Eye (tissue), 1 donor: ENCODE data around the gene CSPG5.

ENCODE experiments used
- DNase-seq: peaks from one replicate; pipeline ENCODE4 v3.0.0-alpha.2; 2015

The CSPG5 gene

DNA sequence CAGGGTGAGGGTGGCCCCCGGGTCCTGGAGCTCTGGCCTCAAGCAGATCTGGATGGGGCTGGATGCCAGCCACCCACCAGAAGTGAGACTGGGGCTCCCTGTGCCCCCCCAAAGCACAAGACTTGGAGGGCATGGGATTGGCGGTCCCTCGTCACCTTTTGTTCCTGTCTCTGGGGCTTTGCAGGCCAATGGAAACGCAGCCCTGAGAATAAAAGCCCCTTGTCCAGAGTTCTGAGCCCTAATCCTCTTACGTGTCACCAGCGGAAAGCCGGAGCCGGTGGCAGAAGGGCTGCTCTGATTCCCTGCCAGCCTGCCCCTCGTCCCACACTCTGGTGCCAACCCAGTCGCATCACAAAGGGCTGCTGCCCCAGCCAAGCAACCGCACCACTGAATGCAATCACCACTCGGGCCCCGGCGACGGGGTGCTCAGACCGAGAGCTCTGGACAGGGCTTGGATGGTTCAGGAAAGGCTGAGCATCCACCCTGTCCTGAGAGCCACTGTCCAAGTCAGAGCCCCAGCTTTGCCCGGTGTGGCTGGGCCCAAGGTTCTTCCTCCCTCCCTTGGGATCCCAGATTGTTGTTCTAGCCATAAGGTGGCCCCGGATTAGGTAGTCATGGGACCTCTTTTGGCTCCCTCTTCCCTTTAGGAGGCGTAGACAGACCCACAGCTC lies 42.3 kb downstream of the CSPG5 start:
- DNase-seq: peak; percentile 24

- no peak for DNase-seq
Observed at GRCh38 chr3:47533996-47534454, 44.6 kb downstream of the CSPG5 start.

GRCh38 chr3:47533481-47533880 lies 45.2 kb downstream of the CSPG5 start:
- DNase-seq: no peak

DNA sequence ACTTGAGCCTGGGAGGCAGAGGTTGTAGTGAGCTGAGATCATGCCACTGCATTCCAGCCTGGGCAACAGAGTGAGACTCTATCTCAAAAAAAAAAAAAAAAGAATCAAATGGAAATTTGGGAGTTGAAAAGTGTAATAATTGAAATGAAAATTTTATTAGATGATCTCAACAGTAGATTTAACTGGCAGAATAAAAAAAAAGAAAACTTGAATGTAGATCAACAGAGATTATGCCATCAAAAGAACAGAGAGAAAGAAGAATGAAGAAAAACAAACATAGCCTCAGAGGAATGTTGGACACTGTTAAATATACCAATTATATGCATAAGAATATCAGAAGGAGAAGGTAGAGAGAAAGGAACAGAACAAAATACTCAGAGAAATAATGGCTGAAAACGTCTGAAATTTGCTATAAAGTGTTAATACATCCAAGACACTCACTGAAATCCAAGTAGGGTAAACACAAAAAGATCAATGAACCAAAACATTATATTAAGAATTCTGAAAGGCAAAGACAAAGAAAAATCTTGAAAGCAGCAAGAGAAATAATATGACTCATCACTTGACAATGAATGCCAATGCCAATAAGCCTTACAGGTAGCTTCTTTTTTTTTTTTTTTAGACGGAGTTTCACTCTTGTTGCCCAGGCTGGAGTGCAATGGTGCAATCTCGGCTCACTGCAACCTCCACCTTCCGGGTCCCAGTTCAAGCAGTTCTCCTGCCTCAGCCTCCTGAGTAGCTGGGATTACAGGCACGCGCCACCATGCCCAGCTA lies 50.5 kb downstream of the CSPG5 start:
- no peak for DNase-seq

DNA sequence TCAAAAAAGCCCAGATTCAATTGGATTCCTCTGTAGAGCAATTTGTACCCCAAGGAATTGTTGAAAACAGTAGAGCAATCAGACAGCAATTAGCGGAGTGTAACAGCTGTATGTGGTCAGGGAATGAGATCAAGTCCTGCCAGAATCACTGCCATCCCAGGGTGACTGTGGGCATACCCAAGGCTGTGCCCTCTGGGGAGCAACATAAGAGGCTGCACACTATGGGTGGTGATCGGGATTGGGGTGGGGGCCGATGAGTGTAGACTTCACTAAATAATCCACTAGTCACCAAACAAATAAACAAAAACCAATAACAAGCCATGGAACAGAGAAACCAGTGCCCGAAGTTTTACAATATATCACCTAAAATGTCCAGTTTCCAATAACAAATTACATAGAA lies 53.0 kb downstream of the CSPG5 start:
- no peak for DNase-seq

DNA sequence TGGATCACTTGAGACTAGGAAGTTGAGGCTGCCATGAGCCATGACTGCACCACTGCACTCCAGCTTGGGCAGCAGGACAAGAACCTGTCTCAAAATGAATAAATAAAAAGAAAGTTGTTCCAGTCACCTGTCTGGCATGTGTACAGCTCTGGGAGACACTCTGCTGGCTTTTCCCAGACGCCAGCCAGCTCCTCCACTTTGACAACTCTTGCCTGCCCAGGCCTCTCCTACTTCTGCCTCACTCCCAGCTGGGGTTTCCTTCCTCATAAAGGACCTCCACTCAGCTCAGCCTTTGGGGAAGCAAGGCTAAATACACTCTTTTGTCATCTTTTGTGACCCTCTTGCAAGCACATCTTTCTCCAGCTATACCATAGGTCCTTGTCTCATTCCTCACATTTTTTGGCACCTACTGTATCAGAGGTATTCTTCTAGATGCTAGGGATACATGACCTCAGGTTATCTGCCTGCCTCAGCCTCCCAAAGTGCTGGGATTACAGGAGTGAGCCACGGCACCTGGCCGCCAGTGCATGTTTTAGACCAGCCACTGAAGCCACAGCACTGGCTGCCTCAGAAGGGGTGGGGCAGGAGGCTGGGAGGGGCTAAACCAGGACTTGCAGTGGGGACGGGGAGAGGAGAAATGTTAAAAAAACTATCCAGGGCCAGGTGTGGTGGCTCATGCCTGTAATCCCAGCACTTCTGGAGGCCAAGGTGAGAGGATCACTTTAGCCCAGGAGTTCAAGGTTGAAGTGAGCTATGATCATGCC lies 55.2 kb downstream of the CSPG5 start:
- no peak for DNase-seq

DNA sequence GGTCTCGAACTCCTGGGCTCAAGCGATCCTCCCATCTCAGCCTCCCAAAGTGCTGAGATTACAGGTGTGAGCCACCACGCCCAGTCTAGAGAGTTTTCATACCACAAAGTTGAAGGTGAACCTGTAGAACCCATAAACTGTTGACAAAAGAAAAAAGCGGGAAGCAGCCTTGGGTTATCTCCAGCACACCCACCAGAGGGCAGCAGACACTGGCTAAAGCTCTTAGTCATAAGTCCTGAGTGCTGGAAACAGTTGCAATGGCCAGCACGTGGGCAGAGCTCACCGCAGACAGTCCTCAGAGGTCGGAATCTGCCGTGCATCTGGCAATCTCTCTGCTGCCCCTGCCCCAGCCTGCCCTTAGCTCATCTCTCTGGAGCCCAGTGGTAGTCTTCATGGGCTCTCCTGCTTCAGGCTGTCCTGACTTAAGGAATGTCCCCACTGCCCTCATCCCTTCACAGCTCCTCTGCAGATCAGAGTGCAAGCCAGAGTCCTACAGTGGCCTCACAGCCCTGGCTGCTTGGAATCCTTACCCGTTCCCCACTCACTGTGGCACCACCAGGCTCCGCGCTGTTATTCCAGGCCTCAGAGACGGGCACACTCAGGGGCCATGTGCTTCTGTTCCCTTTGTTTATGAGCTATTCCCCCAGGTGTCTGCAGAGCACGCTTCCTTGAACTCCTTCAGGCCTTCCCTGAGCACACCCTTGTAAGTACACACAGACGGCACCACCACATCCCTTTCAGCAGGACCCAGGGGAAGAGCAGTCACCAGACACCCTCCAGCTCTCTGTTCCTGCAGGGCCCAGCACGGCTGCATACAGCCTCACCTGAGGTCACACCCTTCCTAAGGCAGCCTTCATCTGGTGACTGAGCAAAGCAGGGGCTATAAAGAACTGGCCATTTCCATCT lies 56.3 kb downstream of the CSPG5 start:
- peak; percentile 96 for DNase-seq

- no peak for DNase-seq
Observed at GRCh38 chr3:47520756-47521155, 57.9 kb downstream of the CSPG5 start.

- DNase-seq: no peak
Observed at GRCh38 chr3:47517937-47518336, 60.7 kb downstream of the CSPG5 start.

DNA sequence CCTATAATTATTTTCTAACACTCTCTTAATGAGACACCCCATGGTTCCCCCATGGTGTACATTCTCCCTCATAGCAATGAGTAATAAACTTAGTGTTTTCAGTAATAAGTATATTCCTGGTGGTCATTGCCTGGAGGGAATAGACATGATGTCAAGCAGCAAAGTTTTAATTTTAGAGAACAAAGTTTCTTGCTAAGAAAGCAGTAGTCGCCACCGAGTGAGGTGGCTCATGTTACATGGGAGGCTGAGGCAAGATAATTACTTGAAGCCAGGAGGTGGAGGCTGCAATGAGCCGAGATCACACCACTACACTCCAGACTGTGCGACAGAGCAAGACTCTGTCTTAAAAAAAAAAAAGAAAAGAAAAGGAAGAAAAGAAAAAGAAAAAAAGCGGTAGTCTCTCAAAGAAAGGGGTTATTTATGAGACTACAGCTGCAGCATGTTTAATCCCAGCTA lies 62.8 kb downstream of the CSPG5 start:
- DNase-seq: peak; percentile 6

DNA sequence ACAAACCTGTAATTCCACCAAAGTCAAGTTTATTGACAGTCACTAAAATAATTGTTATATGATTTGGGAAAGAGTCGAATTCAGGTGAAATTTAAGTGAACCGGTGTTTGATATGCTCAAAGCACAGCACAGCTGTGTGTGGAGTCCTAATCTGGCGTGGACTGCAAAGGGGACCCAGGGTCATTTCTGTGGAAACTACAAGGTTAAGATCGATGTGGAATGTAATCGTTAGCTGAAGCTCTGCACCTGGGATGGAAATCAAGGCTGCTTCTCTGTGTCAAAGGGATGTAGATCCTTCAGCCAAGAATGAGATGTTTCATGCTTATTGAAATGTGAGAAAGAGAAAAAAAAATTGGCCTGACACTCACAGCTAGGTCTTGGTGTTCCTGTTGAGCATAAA lies 63.6 kb downstream of the CSPG5 start:
- DNase-seq: no peak

DNA sequence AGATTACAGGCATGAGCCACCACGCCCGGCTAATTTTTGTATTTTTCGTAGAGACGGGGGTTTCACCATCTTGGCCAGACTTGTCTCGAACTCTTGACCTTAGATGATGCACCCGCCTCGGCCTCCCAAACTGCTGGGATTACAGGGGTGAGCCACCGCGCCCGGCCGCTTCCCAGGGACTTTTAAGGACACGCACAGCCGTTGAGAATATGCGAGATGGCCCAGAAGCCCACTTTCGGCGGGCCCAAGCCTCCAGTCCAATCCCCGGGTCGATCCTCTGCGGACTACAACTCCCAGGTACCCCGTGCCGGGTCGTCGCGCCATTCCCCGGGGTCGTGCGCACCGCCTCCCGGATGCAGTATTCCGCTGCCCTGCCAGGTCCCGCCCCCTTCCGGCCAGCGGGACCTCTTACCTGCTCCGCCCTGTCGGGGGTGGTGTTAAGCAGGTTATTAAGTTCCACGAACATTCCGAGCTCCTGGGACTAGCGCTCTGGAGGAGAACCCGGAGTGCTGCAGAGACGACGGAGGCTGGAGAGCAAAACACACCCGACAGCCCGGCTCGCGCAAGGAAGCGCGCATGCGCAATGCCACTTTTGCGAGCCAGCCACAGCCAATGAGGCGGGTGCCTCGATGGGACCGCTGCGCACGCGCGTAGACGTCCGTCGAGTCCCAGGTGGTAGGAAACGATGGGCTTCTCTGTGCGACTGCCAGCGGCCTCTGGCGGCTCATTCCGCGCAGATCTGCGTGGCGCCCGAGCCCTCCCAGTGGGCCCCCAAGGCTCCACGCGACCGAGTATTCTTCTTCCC lies 65.3 kb downstream of the CSPG5 start, which contains the start of gene ELP6:
TSS of gene ELP6 (minus strand) at position 588 of the 805 bp plus-strand sequence. CDS start at position 466, 122 bp downstream.
- DNase-seq: peak; percentile 99

DNA sequence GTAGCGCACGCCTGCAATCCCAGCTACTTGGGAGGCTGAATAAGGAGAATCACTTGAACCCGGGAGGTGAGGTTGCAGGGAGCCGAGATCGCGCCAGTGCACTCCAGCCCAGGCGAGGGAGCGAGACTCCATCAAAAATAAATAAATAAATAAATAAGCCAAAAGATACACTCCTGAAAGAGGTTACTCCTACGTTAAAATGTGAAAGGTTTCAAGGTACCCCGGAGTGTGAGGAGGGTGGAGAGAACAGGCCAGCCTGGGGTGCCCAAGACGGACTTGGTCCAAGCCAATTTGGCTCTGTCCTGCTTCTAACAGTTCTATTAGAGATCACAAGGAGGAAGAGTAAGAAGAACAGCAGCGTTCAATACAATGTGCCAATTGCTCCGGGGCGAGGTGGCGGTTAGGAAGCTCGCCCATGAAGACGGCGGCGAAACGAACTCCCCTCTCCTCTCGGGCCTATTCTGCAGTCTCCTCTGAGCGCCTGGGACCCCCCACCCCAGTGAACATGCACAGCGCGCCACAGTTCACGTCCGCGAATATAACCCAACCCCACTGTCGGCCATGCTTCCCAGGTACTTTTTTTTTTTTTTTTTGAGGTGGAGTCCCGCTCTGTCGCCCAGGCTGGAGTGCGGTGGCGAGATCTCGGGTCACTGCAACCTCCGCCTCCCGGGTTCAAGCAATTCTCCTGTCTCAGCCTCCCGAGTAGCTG lies 66.1 kb downstream of the CSPG5 start:
- DNase-seq: peak; percentile 57
